ENCODE data around the gene GRHPR.
"Not testable (repeated sequence)": the region's sequence is repeated elsewhere in the genome, so short reads cannot be mapped to it uniquely, and the experiment has no call there.

Gene GRHPR

DNA sequence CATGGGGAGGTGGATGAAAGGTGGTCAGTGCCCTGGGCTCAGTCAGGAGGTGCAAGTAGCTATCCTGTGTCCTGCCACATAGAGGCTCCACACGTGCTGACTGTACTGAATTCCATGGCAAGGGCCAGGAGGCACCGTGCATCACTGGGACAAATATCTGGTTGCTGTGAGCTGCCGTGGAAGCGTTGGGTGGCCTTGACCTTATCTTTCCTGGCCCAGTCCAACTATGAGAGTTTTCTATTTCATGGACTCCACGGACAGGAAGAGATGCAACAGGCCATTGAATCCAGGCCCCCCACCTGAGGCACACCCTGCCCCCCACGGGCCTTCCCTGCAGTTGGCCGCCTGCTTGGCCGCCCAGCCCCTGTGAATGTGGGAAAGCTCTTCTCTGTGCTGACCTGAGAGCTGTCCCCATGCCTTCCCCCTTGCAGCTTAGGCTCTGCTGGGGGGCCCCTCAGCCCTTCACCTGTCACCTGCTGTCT is 1.7 kb downstream of the GRHPR start:
- no peak for DNase-seq

DNA sequence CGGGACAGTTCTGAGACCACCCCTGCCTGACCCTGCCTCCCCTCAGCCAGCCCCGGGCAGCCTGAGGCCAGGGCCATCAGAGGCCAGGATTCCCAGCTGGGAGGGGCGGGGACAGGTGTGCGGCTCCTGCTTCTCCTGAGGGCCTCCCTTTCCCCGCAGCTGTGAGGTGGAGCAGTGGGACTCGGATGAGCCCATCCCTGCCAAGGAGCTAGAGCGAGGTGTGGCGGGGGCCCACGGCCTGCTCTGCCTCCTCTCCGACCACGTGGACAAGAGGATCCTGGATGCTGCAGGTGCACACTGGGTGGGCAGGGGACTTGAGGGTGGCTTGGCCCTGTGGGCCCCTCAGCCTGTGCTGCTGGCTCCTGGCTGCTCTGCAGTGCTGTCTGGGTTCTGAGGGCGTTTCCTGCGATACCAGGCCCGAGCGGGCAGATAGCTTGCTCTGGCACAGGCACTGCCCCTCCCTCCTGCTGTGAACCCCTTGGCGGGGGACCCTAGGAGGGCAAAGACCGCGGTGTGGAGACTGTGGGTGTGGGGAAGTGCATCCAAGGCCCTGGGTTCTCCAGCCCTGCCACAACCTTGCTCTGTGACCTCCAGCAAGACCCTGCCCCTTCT is 2.3 kb downstream of the GRHPR start:
- no peak for DNase-seq

DNA sequence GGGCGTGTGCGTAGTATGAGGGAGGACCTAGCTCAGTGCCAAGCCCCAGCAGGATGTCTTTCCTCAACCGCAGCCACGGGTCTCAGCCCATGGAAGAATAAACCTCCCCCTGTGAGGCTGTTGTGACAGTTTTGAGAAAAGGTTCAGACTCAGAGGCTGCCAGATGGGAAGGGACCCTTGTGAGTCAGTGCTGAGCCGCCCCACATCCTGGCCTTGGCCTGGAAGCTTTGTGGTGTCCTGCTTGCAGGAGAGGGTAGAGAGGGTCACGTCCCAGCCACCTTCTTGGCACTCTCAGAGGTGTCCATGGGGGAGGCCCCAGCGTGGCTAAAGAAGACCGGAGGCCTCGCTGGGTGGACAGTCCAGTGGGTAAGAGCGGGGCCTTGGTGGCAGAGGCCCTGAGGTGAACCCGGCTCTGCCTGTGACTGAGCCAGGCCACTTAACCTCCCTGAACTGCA is 2.8 kb downstream of the GRHPR start:
- no peak for DNase-seq

DNA sequence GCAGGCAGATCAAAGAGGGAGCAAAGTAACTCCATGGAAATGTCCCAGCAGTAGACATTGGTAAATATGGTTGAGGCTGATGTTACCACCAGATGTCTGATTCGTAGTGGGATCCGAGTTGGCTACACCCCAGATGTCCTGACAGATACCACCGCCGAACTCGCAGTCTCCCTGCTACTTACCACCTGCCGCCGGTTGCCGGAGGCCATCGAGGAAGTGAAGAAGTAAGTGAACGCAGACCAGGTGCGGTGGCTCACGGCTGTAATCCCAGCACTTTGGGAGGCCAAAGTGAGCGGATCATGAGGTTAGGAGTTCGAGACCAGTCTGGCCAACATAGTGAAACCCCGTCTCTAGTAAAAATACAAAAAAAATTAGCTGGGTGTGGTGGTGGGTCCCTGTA is 3.9 kb downstream of the GRHPR start:
- DNase-seq: not testable (repeated sequence)

DNA sequence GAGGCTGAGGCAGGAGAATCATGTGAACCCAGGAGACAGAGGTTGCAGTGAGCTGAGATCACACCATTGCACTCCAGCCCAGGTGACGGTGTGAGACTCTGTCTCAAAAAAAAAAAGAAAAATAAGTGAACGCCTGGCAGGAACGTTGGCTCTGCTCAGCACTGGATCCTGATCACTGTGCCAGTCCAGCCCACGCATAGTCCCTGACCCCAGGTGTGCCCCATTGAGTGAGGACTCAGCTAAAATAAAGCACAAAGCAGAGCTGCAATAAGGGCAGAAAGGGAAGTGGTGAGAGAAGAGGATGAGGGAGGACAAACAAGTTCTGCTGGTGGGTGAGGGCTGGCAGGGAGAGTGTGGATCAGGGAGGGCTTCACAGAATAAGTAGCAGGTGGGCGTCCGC is 4.3 kb downstream of the GRHPR start:
- DNase-seq: no peak

DNA sequence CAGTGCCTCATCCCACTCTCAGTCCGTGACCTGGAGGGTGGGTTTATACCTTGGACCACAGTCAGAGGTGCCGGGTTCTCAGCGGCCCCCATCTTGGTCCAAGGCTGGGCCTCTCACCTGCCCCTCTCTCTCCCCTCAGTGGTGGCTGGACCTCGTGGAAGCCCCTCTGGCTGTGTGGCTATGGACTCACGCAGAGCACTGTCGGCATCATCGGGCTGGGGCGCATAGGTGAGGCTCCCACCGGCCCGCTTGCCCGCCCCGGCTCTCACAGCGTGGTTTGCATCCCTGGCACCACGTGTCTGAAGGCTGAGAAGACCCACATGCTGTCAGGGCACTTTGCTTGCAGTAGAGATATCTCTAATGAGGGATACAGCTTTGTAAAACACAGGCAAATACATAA is 5.8 kb downstream of the GRHPR start:
- no peak for DNase-seq

DNA sequence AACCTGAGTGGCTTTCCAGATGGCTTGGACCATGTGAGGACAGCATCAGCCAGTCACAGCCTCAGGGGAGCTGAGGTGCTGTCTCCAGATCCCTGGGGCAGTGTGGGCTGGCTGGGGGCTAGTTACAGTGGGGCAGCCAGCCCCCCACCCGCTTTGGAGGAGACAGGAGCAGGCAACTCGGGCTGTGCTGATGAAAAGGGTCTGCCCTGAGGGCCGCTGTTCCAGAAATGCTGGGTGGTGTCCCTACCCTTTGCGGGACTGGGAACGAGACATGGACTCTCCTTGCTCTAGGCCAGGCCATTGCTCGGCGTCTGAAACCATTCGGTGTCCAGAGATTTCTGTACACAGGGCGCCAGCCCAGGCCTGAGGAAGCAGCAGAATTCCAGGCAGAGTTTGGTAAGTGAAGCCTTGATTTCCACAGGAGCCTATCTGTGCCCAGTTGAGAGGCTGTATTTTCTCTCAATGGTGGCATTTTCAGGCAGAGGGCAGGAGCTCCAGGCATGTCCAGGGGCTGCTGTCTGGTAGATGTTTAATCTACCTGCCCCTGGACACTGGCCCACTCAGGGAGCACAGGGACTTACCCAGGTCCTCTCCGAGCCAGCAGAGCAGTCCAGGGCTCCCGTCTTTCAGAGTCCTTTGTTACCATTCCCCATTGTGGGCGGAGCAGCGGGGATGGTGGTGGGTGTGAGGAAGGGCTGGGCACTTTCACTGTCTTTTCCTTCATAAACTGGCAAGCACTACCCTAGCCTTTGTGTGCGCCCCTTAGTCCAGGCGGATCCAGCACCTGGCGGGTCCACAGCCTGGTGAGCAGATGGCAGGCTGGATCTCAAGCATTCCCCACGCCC is 7.2 kb downstream of the GRHPR start:
- DNase-seq: no peak

DNA sequence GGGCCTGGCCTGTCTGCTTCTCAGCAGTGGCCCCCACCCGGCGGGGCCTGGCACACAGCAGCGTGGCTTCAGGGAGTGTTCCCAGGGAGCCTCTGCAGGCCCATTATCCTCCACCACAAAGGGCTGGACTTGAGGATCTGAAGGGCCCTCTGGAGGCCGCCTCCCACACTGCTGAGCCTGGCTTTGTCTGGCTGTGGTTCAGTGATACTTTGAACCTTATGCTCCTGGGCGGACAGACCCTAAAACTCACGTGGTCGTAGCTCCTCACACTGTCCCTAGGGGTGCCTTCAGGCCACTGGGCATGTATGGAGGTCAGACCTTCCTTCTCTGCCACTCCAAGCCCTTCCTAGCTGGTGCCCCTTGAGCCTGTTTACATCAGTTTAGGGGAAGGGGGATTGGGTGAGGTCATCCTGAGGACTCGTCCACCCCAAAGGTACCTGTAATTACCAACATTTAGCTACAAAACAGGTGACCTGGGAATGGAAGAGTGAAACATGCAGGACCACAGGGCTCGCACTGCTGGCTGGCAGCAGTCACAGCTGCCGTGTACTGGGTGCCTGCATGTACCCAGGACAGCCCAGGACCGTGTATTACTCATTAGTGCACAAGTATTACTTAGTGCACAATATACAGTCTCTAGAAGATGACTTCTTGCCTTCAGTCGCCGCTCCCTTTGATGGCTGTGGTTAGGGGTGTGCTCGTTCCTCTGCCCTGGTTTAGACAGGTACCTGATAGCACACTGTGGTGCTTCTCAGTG is 8.5 kb downstream of the GRHPR start:
- DNase-seq: no peak

DNA sequence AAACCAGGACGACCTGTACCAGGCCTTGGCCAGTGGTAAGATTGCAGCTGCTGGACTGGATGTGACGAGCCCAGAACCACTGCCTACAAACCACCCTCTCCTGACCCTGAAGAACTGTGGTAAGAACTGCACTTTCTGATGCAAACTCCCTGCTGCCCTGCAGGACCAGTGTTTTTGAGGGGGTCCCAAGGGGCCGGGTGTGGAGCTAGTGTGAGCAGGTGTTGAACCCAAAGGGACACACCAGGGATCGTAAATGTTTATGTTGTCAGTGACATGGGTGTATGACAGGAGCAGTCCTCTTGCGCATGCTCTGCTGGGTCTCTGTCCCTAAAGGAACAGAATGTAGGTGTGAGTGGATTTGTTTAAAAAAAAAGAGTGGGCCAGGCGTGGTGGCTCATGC is 9.5 kb downstream of the GRHPR start:
- DNase-seq: no peak

DNA sequence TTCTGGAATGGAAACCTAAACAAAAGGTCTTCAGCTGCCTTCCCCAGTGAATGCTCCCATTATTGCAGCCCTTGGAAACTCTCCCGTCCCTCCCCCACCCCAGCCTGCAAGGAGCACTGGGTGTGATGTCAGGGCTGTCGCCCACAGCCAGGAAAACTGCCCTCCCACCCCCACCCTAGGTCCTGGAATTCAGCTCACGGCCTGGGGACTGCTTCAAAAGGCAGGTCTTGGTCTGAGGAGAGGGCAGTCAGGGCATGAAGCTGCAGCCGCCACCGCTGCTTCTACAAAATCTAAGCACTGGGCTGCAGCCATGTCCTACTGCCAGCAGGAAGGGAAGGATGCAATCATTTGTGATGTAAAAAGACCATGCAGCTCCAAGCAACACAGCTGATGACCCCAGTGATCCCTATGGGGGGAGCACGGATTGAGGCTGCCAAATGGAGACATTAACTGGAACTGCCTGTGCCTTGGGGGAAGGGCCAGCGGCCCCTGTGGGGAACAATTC is 11.4 kb downstream of the GRHPR start:
- no peak for DNase-seq

DNA sequence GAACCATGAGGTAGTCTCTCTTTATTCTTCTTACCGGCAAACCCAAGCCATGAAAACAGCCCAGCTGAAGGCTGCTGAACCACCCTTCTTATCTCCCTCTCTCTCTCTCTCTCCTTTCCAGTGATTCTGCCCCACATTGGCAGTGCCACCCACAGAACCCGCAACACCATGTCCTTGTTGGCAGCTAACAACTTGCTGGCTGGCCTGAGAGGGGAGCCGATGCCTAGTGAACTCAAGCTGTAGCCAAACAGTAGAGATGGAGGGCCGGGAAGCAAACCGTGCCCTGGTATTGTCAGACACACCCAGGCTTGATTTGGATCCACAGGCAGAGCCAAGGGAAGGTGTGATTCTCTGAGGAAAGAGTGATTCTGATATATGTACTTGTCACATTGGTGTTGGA is 14.0 kb downstream of the GRHPR start:
- DNase-seq: no peak

DNA sequence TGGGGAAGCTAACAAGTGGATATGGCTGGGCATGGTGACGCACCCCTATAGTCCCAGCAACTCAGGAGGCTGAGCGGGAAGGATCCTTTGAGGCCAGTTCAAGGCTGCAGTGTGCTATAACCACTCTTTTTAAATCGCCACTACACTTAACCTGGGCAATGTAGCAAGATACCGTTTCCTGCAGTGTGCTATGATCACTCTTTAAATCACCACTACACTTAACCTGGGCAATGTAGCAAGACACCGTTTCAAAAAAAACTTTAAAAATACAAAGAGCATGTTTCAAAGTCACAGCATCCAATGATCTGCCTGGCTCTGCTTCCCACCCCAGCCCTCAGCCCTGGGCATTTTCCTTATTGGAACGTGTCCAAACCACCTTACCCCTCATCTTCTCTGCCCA is 14.5 kb downstream of the GRHPR start:
- DNase-seq: no peak

DNA sequence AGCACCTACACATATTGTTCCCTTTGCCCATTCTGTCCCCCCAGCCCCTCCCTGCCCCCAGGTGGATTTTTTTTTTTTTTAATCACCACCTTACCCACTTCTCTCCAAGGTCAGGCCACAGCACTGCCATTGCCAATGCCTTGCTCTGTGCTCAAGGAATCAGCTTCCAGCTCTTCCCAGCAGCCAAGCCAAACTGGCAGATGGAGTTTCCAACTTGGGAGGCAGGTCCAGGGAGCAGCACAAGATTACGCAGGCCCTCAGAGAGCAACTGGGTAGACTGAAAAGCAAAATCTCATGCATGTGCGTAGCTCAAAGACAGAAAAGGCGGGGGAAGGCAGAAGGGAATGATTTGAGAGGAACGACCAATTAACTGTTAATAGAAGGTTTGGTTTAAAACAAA is 15.1 kb downstream of the GRHPR start:
- DNase-seq: no peak

DNA sequence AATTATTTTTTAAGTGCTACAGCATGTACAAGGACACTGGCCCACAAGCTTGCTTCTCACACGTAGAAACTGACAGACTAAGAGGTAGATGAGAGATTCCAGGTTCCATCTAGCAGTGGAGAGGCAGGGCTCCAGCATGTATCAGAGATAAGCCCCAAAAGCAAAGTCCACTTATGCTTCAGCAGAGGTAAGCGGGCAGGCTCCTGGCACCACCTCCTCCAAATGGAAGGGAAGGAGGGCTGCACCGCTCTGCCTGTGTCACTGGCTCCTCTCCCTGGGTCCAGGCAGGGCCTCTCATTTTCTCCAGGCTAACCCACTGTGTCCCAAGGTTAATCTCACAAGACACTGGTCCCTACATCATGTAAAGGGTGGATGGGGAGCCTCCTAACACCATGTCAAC is 15.9 kb downstream of the GRHPR start:
- no peak for DNase-seq

DNA sequence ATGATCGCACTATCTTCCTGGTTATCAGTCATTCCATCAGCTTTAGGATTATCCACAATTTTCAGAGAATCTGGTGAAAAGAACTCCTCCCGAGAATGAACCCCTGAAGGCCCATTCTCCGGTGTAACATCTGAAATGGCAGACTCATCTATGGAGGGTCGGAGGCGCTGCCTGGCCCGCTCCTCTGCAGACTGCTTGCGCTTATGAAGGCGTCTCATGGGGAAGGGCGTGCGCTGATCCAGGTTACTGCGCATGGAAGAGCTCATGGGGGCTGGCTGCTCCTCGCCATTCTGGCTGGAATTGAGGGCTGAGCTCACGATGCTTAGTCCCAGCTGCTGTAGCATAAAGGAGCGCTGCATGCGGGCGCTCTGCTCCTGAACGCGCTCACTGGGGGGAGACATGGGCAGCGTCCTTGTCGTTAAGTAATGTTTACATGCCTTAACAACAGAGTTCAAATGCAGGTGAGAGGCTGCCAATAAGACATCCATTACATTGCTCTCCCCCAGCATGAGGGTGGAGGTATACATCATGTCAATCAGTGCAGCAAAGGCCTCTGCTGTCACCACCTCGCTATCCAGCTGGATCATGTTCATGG is 19.4 kb downstream of the GRHPR start:
- DNase-seq: no peak

DNA sequence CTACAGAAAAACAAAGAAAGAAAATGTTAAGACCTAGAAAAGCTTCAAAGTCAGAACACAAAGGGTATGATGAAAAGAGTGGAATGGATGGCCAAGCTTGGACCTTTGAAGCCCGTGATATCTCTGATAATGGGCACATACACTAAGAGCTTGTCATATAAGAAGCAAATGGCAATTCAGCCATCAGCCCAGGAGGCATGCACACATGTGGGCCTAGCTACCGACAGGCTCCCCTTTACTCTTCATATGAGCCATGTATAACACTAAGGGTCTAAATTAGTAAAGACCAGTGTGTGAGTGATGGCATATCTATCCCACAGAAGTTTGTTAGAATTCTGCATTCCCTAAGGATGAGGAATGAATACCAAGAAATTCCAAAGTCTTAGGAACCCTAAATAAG is 20.1 kb downstream of the GRHPR start:
- DNase-seq: no peak

DNA sequence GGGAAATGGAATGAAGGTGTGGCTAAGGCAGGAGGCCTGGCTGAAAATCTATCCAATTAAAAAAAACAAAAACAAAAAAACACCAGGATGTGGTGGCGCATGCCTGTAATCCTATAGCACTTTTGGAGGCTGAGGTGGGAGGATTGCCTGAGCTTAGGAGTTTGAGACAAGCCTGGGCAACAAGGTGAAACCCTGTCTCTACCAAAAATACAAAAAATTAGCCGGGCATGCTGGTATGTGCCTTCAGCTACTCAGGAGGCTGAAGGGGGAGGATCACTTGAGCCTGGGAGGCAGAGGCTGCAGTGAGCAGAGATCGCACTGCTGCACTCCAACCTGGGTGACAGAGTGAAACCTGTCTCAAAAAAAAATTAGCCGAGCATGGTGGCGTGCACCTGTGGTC is 21.1 kb downstream of the GRHPR start:
- no peak for DNase-seq

DNA sequence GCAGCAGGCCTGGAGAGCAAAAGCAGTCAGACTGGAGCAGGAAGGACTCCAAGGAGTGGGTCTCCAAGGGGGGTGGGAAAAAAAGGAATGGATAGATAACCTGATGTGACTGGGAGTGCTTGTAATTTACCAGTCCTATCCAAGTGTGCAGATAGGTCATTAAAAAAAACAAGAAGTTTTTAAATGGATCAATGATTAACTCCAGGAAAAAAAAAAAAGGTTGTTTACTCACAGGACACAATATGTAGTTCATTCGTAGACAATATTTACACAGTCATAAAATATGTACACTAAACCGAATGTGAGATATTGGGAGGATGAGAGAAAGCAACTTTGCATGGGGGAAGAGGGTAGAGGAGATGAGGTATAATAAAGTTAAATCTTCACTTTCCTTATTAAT is 22.4 kb downstream of the GRHPR start:
- no peak for DNase-seq

DNA sequence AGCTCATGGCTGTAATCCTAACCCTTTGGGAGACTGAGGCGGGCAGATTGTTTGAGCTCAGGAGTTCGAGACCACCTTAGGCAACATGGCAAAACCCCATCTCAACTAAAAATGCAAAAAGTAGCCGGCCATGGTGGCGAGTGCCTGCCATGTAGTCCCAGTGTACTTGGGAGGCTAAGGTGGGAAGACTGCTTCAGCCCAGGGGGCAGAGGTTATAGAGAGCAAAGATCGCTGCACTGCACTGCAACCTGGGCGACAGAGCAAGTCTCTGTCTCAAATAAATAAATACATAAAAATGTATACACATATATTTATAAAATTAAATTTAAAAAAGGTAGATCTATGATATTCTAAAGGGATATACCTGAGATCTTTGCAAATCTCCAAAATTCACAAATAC is 23.3 kb downstream of the GRHPR start:
- DNase-seq: no peak

DNA sequence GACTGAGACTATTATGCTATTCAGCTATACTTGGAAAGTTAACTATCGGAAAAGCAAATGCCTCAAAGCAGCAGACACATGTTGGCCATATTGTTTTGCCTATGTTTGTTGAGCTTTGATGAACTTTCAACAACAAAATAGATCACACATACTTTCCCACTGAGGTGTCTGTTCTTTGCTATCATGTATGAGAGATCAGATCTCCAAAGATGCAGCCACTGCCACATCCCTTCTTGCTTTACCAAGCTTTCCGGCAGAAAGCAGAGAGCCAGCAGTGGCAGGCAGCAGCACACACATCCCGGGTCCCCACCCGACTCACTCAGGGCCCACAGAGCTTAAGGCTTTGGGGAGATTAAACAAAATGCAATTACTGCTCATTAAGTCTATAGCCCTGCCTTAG is 23.9 kb downstream of the GRHPR start:
- no peak for DNase-seq

DNA sequence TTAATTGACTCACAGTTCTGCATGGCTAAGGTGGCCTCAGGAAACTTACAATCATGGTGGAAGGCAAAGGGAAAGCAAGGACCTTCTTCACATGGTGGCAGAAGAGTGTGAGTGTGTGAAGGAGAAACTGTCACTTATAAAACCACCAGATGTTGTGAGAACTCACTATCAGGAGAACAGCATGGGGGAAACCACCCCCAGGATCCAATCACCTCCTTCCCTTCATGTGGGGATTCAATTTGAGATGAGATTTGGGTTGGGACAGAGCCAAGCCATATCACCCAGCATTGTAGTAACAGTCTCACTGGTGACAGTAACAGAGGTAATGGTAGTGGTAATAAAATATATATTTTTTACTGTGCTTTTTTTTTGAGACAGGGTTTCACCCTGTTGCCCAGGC is 24.6 kb downstream of the GRHPR start:
- DNase-seq: no peak

DNA sequence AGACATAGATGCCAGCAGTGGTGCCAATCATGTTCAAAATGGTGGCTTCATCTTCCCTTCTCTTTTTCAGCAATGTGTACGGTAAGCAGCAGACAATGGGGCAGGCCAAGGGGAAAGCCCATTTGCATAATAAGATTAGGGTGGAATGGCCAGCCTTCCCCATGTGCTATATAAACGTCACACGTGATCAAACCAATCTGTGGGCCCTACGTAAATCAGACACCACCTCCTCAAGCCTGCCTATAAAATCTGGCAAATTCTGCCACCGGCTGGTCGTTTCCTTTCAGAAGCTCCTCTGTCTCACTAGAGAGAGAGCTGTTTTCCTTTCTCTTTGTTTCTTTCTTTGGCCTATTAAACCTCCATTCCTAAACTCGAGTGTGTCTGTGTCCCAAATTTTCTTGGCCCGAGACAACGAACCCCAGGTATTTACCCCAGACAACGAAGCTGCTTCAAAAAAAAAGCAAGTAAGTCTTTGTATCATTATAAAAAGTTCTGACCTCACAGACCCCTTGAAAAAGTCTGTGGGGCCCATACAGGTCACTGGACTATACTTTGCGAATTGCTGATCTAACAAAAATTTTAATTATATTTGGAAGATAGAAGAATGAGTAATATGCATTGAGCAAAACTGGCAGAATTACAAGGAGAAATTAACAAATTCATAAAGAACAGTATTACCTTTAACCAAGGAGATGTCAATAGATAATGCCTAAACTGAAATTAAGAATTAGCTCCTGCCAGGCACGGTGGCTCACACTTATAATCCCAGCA is 27.6 kb downstream of the GRHPR start:
- DNase-seq: no peak

Measured in fibroblast of skin of abdomen (primary cell).